HG02938 (cell line): ENCODE measurements around the gene TXNDC11.

ENCODE experiments used
- ATAC-seq: cut with Tn5 transposase; IDR thresholded peaks from one replicate; pipeline ENCODE4 v1.9.1; 2021; ENCODE audit warnings: mild to moderate bottlenecking, moderate library complexity; ENCODE audit not compliant: unreplicated experiment

TXNDC11 gene

DNA sequence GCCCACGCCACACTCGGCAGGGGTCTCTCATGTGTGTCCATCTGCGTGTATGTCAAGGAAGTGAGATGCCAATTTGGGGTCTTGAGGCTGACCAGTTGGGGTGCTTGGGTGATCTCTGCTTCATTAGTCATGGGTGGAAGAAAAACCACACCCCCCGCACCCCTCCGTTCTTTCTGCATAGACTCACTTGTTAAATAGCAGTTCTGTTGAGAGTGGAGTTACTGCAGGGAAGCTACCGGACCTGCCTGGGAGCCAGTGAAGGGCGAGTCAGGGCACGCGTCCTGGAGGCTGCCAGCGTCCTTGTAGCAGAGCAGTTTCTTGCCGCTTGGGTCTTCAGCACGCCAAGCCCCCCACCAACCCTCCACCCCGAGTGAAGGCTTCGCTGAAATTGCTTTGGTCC lies 65.9 kb downstream of the TXNDC11 start:
- no peak for ATAC-seq

DNA sequence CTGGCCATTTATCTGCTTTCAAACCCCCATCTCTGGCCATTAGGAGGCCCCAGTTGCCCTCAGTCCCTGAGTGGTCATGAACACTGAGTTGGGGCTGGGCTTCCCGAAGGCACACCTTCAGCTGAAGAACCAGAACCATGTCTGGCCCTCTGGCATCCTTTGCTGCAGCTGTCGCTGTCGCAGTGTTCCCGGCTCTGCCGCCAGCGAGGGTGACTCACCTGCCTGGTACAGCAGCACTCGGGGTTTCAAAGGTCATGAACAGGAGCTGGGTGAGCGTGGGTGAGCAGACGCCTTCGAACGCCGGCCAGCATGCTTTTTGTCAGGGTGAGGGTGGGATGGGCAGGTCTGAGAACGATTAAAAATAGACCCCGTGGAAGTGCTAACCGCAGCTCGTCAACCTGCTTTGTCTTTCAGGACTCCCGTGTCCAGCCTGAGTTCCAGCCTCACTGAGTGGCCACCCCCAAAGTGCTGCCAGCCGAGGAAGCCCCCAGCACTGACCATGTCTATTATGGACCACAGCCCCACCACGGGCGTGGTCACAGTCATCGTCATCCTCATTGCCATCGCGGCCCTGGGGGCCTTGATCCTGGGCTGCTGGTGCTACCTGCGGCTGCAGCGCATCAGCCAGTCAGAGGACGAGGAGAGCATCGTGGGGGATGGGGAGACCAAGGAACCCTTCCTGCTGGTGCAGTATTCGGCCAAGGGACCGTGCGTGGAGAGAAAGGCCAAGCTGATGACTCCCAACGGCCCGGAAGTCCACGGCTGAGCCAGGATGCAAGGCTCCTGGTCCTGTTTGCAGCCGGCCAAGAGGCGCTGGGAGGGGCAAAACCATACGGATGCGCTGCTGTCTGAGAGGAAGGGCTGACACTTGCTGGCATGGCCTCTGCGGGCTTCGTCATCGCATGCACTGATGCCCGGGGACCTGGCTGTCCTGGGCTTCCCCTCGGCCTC lies 66.8 kb downstream of the TXNDC11 start:
- no peak for ATAC-seq

DNA sequence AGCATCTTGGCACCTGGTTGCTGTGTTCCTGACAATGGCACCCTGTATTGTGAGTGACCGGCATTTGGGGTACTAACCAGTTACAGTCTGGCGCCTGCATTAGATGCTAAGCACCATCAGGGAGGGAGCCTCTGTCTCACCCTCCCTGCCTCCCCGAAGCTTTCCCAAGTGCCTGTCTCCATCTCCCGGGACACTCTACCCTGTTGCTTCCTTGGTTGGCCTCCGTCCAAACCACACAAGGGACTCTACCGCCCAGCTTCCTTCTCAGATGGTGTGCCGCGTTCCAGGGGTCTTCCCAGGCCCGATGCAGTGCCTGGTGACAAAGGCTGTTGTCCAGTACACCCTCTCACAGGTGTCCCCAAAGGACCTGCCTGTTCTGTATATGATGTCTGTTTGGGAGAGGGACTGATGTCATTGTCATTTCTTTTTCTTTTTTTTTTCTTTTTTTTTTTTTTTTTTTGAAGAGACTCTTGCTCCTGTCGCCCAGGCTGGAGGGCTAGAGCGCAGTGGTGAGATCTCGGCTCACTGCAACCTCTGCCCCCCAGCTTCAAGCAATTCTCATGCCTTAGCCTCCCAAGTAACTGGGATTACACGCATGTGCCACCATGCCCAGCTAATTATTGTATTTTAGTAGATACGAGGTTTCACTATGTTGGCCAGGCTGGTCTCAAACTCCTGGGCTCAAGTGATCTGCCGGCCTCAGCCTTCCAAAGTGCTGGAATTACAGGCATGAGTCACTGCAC lies 67.7 kb downstream of the TXNDC11 start:
- no peak for ATAC-seq

DNA sequence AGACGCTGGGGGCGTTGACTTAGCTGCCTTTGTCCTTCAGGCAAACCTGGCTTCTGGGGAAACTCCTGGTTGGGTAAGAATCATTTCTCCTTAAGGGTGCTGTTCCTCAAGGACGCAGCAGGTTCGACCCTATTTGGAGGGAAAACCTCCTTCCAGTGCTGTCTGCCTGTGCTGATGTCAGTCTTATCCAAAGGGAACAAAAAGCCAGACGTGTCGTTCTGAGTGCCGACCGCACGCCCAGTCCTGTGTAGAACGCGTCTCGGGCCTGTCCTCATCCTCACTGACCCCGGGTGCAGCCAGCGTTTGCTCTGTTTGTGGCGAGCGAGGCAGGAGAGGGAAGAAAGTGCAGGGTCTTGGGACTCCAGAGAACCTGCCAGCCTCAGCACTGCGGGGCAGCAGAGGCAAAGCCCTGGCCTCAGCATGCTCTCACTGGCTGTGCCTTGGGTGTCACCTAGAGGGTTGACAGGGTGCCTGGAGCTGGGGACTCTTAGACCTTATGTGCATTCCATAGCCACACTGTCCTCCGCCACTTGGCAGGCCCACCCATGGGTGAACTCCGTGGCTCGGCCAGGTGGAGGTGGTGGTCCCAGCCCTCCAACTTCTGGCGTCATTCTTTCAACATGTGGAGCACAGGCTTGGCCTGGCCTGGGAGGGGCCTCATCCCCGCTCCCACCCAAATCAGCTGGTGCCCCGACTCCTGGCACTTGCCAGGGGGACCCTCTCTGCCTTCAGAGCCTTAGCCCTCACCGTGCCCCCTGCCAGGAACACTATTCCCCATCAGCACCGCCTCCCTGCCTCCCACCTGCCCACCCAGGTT lies 68.4 kb downstream of the TXNDC11 start:
- ATAC-seq, result no peak

DNA sequence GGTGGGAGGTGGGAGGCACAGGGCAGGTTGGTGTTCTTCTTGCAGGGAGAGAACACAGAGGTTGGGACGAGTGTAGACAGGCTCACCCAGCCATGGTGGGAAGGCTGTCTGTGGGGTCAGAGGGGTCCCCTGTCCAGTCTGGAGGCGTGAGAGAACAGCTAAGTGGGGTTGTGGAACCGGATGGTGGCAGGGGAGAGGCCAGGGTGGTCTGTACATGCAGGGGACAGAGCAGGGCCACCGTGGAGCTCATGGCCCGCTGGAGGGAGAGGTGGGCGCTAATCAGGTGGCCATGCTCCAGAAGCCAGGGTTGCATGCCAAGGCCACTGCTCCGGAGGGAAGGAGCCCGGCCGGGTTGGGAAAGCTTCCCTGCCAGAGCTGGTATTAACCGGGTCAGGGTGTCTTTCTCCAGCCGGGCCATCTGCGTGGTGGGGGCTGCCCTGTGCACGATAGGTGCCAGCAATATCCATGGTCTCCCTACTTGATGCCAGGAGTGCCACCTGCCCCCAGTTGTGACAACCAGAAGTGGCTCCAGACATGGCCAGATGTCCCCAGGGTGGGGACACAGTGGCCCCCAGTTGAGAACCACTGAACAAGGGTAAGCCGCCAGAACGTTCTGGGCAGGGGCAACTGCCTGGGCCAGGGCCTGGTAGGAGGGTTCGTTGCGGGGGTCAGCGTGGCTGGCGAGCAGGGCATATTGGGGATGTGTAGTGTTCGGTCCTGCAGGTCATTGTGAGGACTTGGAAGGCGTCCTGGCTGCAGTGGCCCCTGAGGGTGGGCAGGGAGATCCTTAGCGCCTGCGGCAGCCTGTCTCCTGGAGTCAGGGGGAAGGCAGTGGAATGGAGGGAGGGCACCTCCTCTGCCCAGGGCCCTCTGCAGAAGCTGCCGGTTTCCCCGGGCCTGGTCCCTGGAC lies 69.3 kb downstream of the TXNDC11 start:
- ATAC-seq, result no peak

DNA sequence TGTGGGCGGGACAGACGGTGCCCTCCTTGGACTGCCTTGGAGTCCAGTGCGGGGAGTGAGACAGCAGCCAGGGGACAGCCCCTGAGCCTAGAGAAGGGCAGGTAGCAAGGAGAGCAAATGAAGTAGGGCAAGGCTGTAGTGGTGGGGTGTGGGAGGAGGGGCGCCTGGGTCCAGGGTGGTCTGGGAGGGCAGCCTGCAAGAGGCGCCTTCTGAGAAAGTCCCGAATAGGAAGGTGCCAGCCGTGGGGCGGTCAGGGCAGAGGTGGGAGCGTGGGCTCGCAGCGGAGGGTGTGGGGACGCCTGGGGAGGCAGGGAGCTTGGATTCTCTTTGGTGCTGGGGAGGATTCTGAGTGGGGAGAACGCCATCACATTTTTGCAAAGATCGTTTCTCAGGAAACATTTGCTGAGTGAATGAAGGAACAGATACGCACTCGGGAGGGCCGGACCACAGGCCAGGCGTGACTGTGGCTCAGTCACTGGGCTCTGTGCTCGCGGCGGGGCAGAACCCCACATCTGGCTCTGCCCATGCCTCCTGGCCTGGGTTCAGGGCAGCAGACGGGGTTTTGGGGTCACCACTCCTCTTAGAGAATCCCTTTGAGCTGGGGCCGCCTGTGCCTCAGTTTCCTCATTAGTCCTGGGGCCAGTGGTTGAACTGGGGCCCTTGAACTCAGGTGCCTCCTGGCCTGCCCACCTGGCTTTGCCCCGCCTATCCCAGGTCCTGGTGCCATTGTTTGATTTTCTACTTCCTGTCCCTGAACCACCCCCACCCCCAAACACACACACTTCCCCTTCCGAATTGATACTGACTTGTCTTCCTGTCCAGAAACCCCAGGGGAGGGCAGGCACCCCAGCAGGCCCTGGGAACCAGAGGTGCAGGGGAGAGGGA lies 70.2 kb downstream of the TXNDC11 start:
- ATAC-seq, result no peak

DNA sequence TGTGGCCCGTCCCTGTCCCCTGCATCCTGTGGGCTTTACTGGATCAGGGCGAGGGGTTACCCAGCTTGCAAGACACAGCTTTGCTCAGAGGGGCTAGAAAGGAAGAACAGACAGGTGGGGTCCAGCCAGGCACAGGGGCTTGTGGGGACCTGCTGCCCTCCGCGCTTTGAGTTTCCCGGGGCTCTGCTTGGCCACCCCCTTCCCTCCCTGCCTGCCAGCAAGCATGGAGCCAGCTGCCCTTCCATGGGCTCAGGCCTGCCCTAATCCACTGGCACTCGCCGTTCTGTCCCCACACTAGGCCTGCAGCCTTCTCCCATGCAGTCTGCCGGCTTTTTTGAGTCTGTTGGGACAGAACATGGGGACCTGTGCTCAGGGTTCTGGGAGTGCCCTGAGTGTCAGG lies 71.0 kb downstream of the TXNDC11 start:
- no peak for ATAC-seq

DNA sequence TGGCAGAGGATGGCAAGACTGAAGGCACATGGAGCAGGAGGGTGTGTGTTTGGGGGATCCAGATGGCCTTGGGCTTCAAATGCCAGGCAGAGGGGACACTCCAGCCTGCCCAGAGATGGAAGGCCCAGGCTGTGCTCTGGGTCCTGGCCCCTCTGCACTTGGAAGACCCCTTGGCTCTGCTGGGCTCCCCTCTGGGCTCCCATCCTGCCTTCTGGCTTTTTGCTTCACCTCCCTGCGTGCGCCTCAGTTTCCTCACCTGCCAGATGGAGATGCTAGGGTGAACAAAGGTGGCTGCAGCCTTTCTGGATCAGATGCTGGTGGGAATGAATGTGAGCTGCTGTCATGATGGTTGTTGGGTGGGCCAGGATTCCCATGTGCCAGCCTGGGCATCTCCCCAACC lies 71.4 kb downstream of the TXNDC11 start:
- no peak for ATAC-seq

DNA sequence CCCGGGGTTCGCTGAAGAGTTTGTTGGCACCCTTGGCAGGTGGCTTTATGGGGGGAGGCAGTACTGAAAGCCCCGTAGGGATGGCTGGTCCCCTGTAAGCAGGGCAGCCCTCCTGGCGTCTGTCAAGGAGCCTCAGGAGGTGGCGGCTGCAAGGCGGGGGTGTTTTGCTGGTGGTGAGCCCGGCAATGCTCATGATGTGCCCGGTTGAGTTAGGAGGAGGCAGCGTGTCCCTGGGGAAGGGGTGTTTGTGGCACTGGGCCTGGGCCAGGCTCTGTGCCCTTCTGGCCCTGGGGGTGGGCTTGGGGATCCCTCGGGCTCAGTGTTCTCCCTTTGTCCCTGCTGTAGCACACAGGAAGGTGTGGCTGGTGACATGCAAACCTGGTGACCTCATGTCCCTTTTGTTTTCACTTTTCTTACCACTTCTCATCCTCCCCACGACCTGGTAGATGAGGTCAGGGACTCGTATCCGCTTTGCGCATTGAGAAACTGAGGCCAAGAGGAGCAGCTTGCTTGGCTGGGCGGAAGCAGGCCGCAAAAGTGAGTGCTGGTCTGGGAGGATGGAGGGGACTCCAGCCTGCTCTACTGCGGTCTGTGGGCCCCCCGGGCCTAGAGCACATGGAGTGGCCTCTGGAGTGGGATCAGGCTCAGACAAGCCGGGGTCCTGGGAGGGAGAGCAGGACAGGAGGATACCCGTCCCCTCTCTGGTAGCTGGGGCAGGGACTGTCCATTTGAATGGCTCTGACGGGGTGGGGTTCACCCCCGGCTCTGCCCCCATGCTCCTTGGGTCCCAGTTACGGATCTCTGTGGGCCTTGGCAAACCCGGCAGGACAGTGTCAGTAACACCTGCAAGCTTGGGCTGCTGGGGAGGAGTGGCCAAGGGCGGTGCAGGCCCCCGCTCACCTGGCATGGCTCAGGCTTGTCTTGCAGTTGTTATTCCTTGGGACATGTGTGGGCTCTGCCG lies 72.2 kb downstream of the TXNDC11 start:
- no peak for ATAC-seq

DNA sequence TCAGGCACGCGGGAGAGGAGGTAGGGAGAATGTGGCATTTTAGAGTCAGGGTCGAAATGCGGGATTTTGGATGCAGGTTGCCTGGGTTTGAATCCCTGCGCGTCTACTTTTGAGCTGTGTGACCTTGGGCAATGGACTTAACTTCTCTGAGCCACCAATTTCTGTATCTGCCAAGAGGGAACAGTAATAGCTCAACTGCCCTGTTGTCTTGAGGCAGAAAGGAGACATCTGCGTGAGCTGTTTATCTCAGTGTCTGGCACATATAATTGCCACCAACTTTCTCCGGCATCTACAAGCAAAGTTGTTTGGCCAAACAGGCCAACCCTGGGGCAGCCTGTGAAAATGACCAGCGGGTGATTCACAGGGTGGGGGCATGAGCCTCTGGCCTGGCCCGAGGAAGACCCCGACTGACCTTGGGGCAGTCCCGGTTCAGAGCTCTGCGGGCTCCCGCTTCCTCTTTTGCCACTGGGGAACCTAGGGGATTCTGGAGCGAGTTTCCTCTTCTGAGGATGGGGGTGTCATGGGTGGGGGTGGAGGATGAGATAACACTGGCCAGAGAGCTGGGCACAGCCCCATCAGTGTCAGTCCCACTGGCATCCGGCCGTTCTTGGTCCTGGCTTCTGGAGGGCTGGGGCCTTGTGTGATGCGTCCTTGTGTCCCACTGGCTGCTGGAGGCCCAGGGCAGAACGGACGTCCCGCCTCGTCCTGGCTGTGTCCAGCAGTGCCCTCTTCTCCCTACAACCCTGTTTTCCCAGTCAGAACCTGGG lies 73.1 kb downstream of the TXNDC11 start:
- ATAC-seq, result no peak

DNA sequence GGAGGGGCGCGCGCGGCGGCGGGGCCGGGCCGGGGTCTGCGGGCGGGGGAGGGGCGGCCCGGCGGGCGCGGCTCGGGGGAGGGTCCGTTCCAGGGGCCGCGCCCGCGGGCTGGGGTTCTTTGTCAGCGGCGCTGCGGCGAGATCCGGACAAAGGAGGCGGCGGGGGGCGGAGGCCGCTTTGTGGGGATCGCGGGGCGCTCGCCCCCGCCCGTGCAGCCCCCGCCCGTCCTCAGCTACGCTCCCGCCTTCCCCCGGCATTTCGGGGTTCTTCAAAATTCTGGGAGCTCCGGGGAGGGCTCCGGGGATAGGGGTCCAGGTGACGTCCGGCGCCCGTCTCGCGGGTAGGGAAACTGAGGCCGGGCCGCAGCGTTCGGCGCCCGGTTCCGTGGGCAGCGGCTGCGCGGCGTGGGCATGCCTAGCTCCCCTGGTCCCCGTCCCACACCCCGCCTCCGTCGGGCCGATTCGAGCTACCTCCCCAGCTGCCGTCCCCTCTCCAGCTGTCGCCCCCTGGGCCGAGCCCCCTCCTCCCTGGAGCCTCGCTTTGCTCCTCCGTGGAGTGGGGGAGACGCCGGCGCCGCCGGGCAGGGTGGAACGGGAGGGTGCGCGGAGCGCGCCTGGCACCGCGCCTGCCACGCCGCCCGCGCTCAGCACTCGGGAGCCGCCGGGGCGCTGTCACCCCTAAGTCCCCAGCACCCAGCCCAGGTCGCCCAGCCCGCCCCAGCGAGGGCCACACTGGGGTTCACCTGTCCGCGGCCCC lies 73.9 kb downstream of the TXNDC11 start:
- ATAC-seq, result no peak

DNA sequence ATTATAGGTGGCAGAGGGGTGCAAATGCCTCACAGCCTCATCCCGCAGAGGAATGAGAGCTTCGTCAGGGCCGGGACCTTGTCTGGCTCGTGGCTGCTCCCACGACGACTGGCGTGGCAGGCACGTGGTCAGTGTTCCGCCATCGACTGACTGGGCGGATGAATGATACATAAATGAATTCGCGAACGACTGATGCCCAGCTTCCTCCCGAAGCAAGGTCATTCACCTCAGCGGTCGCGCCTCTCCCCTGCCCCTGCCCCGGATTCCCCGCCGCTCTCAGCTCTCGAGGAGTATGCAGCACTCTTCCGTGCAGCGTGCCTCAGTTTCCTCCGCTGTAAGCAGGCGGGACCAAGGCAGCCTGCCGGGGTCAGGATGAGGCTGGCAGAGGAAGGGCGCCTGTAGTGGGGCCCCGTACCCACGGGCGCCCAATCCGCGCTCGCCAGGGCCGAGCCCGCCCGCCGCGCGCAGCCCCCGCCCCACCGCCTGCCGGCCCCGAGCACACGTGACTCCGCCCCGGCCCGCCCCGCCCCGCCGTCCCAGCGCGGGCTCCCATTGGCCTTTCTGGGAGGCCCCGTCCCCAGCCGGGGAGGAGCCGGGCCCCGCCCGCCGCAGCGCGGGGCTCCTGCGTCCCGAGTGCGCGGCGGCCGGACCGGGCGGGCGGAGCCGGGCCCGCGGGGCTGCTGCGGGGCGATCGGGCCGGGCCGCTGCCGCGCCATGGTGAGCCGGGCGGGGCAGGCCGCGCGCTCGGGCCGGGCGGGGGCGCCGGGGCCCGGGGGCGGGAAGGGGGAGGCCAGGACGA lies 74.6 kb downstream of the TXNDC11 start, which contains the start of gene SNN:
Gene SNN (plus strand): TSS at position 632 of the 799 bp plus-strand sequence. CDS start 7,605 bp downstream, outside the sequence.
- no peak for ATAC-seq

DNA sequence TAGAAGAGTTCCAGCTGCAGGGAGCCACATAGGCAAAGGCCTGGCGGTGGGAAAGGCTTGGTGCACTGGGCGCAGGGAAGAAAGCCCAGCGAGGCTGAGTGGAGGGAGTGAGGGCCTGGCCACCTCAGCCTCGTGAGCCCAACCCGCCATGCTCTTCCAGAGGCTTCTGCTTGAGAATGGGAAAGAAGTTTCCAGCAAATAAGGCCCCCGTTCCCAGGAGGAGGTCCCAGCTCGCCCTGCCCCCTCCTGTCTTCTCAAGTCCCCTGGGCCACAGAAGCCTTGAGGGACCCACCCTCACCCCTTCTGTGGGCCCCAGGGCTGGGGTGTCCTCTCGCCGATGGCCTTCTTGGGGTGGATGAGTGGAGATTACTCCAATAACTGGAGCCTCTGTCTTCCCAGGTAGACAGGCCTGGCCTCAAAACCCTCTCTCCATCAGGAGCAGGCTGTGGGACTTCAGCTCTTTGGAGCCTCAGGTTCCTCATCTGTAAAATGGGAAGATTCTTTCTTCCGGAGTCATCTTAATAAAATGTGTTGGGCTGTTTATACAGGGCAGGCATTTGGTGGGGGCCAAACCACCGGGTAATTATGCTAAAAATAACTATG lies 75.3 kb downstream of the TXNDC11 start:
- ATAC-seq, result no peak

DNA sequence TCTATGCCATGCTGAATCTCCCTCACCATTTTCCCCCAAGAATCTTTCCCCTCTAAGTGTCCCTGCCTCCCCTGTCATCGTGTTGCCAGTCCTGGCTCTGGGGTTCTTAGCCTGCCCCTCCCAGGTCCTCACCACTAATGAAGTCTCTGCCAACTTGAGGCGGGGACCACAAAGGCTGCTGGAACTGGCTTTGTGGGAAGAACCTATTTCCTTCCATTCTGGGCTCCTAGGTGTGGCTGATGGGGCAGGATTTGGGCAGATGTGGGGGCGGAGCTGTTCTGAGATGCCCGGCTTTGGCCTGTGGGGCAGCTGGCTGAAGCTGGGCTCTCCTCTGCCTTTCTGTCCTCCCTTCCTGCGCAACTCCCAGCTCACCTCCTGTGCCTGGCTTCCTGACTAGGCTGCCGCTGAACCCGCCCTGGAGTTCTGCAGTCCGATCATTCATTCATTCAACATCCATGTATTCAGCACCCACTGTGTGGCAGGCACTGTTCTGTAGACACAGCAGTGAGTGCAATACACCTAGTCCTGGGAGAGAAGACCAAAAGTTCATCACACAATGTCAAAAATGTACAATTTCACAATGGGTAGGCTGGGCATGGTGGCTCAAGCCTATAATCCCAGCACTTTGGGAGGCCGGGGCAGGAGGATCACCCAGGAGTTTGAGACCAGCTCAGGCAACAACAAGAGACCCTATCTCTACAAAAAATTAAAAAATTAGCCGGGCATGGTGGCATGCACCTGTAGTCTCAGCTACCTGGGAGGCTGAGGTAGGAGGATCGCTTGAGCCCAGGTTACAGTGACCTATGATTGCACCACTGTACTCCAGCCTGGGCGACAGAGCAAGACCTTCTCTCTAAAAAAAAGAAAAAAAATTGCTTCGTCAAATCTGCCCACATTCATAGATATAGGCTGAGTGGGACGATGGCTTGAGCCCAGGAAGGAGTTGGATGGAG lies 76.3 kb downstream of the TXNDC11 start:
- no peak for ATAC-seq
